GM21723 (cell line): ENCODE measurements around the gene SMAD4.
"Not testable (repeated sequence)": the region's sequence is repeated elsewhere in the genome, so short reads cannot be mapped to it uniquely, and the experiment has no call there.

ENCODE experiments used
- ATAC-seq: cut with Tn5 transposase; IDR thresholded peaks from one replicate; pipeline ENCODE4 v1.9.1; 2021; ENCODE audit warnings: mild to moderate bottlenecking, moderate library complexity; ENCODE audit not compliant: unreplicated experiment

Gene SMAD4

GRCh38 chr18:51029694-51030536 is at the start of gene SMAD4:
SMAD4 (plus strand) TSS chr18:51030213; CDS start chr18:51047047, 16,834 bp downstream.
- peak; percentile 72 for ATAC-seq

- ATAC-seq = no peak
Measured at GRCh38 chr18:50981381-50981780, 48.6 kb upstream of the SMAD4 start.

- ATAC-seq = no peak
Measured at GRCh38 chr18:50982086-50982801, 47.8 kb upstream of the SMAD4 start.

GRCh38 chr18:50982802-50983179 is 47.2 kb upstream of the SMAD4 start:
- ATAC-seq = no peak

- ATAC-seq = no peak
Measured at GRCh38 chr18:50986360-50987087, 43.5 kb upstream of the SMAD4 start.

GRCh38 chr18:50987261-50987660 is 42.8 kb upstream of the SMAD4 start:
- no peak for ATAC-seq

GRCh38 chr18:50989711-50990110 is 40.3 kb upstream of the SMAD4 start:
- ATAC-seq = no peak

- no peak for ATAC-seq
Measured at GRCh38 chr18:50992351-50992762, 37.7 kb upstream of the SMAD4 start.

GRCh38 chr18:50994031-50994430 is 36.0 kb upstream of the SMAD4 start:
- ATAC-seq = no peak

- ATAC-seq = not testable (repeated sequence)
Measured at GRCh38 chr18:51003174-51003573, 26.8 kb upstream of the SMAD4 start.

- ATAC-seq = no peak
Measured at GRCh38 chr18:51006061-51006818, 23.8 kb upstream of the SMAD4 start.

- ATAC-seq = no peak
Measured at GRCh38 chr18:51006948-51007789, 22.8 kb upstream of the SMAD4 start.

- ATAC-seq = no peak
Measured at GRCh38 chr18:51007790-51008139, 22.2 kb upstream of the SMAD4 start.

- ATAC-seq = no peak
Measured at GRCh38 chr18:51009072-51009471, 20.9 kb upstream of the SMAD4 start.

- no peak for ATAC-seq
Measured at GRCh38 chr18:51010218-51010617, 19.8 kb upstream of the SMAD4 start.

GRCh38 chr18:51011709-51012108 is 18.3 kb upstream of the SMAD4 start:
- ATAC-seq = no peak

- ATAC-seq = no peak
Measured at GRCh38 chr18:51012441-51012840, 17.6 kb upstream of the SMAD4 start.

- ATAC-seq = no peak
Measured at GRCh38 chr18:51013259-51013658, 16.8 kb upstream of the SMAD4 start.

GRCh38 chr18:51017140-51017879 is 12.7 kb upstream of the SMAD4 start:
- no peak for ATAC-seq
